Measurements from ENCODE around the gene USF2.

GRCh38 chr19:35276706-35277281, 8.0 kb downstream of the USF2 start:
- no peak for TF ChIP-seq POLR2AphosphoS5 (IDR thresholded peaks at IDR 0.05)
- no peak for TF ChIP-seq CTCF (IDR thresholded peaks at IDR 0.05)
